Measurements from ENCODE around the gene OBSCN.

Gene OBSCN

GRCh38 chr1:228366062-228366865 is 158.4 kb downstream of the OBSCN start:
- 92 to 96% methylated on average over 16 to 21 of the region's 23 CpGs for WGBS, 2 experiments (ENCODE audit: insufficient coverage in 2 of 2)
- Histone ChIP-seq H3K9me3 (ENCODE audit: control insufficient read depth, low read length) (no peaks in the 10 kb centered on the region), H3K36me3 (ENCODE audit: control insufficient read depth, insufficient read depth, low read length) (no peaks in the 10 kb centered on the region), H3K4me1 (ENCODE audit: control insufficient read depth, insufficient read depth, low read length, poor library complexity, severe bottlenecking) (no peaks in the 10 kb centered on the region), H3K4me3 (ENCODE audit: extremely low read depth, insufficient read depth, low read length, poor library complexity, severe bottlenecking) (no peak overlapping the region), H3K27ac (ENCODE audit: low read depth, low read length, severe bottlenecking) (no peak overlapping the region)

- Histone ChIP-seq H3K4me1 (ENCODE audit: control insufficient read depth, insufficient read depth, low read length, poor library complexity, severe bottlenecking) (no peaks in the 10 kb centered on the region), H3K4me3 (ENCODE audit: extremely low read depth, insufficient read depth, low read length, poor library complexity, severe bottlenecking) (no peak overlapping the region), H3K36me3 (ENCODE audit: control insufficient read depth, insufficient read depth, low read length) (no peaks in the 10 kb centered on the region), H3K9me3 (ENCODE audit: control insufficient read depth, low read length) (no peaks in the 10 kb centered on the region), H3K27ac (ENCODE audit: low read depth, low read length, severe bottlenecking) (no peak overlapping the region)
- WGBS, 2 experiments (ENCODE audit: insufficient coverage in 2 of 2): 90 to 91% methylated on average over 21 to 24 of the region's 24 CpGs
Observed at GRCh38 chr1:228366866-228367741, 159.3 kb downstream of the OBSCN start.

- H3K36me3 ChIP-seq (ENCODE audit: control insufficient read depth, insufficient read depth, low read length): no peaks in the 10 kb centered on the region
- no peaks in the 10 kb centered on the region for H3K9me3 ChIP-seq (ENCODE audit: control insufficient read depth, low read length)
- H3K4me1 ChIP-seq (ENCODE audit: control insufficient read depth, insufficient read depth, low read length, poor library complexity, severe bottlenecking): no peaks in the 10 kb centered on the region
- no peak overlapping the region for H3K4me3 ChIP-seq (ENCODE audit: extremely low read depth, insufficient read depth, low read length, poor library complexity, severe bottlenecking)
- no peak overlapping the region for H3K27ac ChIP-seq (ENCODE audit: low read depth, low read length, severe bottlenecking)
- 76 to 77% methylated on average over 18 to 19 of the region's 25 CpGs for WGBS, 2 experiments (ENCODE audit: insufficient coverage in 2 of 2)
Observed at GRCh38 chr1:228367798-228368791, 160.3 kb downstream of the OBSCN start.

GRCh38 chr1:228368801-228369607 is 161.2 kb downstream of the OBSCN start:
- Histone ChIP-seq H3K4me1 (ENCODE audit: control insufficient read depth, insufficient read depth, low read length, poor library complexity, severe bottlenecking) (no peaks in the 10 kb centered on the region), H3K4me3 (ENCODE audit: extremely low read depth, insufficient read depth, low read length, poor library complexity, severe bottlenecking) (no peak overlapping the region), H3K27ac (ENCODE audit: low read depth, low read length, severe bottlenecking) (no peak overlapping the region), H3K9me3 (ENCODE audit: control insufficient read depth, low read length) (no peaks in the 10 kb centered on the region), H3K36me3 (ENCODE audit: control insufficient read depth, insufficient read depth, low read length) (no peaks in the 10 kb centered on the region)
- 93 to 96% methylated on average over 14 to 15 of the region's 15 CpGs for WGBS, 2 experiments (ENCODE audit: insufficient coverage in 2 of 2)

GRCh38 chr1:228369608-228370438 is 162.0 kb downstream of the OBSCN start:
- WGBS, 2 experiments (ENCODE audit: insufficient coverage in 2 of 2): 94 to 96% methylated on average over 11 to 17 of the region's 18 CpGs
- no peak overlapping the region for H3K4me3 ChIP-seq (ENCODE audit: extremely low read depth, insufficient read depth, low read length, poor library complexity, severe bottlenecking)
- no peaks in the 10 kb centered on the region for H3K4me1 ChIP-seq (ENCODE audit: control insufficient read depth, insufficient read depth, low read length, poor library complexity, severe bottlenecking)
- H3K36me3 ChIP-seq (ENCODE audit: control insufficient read depth, insufficient read depth, low read length): no peaks in the 10 kb centered on the region
- no peak overlapping the region for H3K27ac ChIP-seq (ENCODE audit: low read depth, low read length, severe bottlenecking)
- H3K9me3 ChIP-seq (ENCODE audit: control insufficient read depth, low read length): no peaks in the 10 kb centered on the region

GRCh38 chr1:228370439-228370940 is 162.6 kb downstream of the OBSCN start:
- Histone ChIP-seq H3K9me3 (ENCODE audit: control insufficient read depth, low read length) (no peaks in the 10 kb centered on the region), H3K4me3 (ENCODE audit: extremely low read depth, insufficient read depth, low read length, poor library complexity, severe bottlenecking) (no peak overlapping the region), H3K4me1 (ENCODE audit: control insufficient read depth, insufficient read depth, low read length, poor library complexity, severe bottlenecking) (no peaks in the 10 kb centered on the region), H3K27ac (ENCODE audit: low read depth, low read length, severe bottlenecking) (no peak overlapping the region), H3K36me3 (ENCODE audit: control insufficient read depth, insufficient read depth, low read length) (no peaks in the 10 kb centered on the region)
- 83 to 91% methylated on average over 6 to 9 of the region's 10 CpGs for WGBS, 2 experiments (ENCODE audit: insufficient coverage in 2 of 2)

- H3K36me3 ChIP-seq (ENCODE audit: control insufficient read depth, insufficient read depth, low read length): no peaks in the 10 kb centered on the region
- no peaks in the 10 kb centered on the region for H3K9me3 ChIP-seq (ENCODE audit: control insufficient read depth, low read length)
- H3K4me3 ChIP-seq (ENCODE audit: extremely low read depth, insufficient read depth, low read length, poor library complexity, severe bottlenecking): no peak overlapping the region
- 89 to 95% methylated on average over 47 of the region's 50 CpGs for WGBS, 2 experiments (ENCODE audit: insufficient coverage in 2 of 2)
- H3K27ac ChIP-seq (ENCODE audit: low read depth, low read length, severe bottlenecking): no peak overlapping the region
- H3K4me1 ChIP-seq (ENCODE audit: control insufficient read depth, insufficient read depth, low read length, poor library complexity, severe bottlenecking): no peaks in the 10 kb centered on the region
Observed at GRCh38 chr1:228370941-228371740, 163.3 kb downstream of the OBSCN start.

- Histone ChIP-seq H3K4me1 (ENCODE audit: control insufficient read depth, insufficient read depth, low read length, poor library complexity, severe bottlenecking) (no peaks in the 10 kb centered on the region), H3K27ac (ENCODE audit: low read depth, low read length, severe bottlenecking) (no peak overlapping the region), H3K36me3 (ENCODE audit: control insufficient read depth, insufficient read depth, low read length) (no peaks in the 10 kb centered on the region), H3K4me3 (ENCODE audit: extremely low read depth, insufficient read depth, low read length, poor library complexity, severe bottlenecking) (no peak overlapping the region), H3K9me3 (ENCODE audit: control insufficient read depth, low read length) (no peaks in the 10 kb centered on the region)
- WGBS, 2 experiments (ENCODE audit: insufficient coverage in 2 of 2): 81 to 91% methylated on average over 2 to 4 of the region's 4 CpGs
Observed at GRCh38 chr1:228371741-228372182, 163.9 kb downstream of the OBSCN start.

All from mesodermal cell (in vitro differentiated cells).